HG03097 (cell line): ENCODE data around the gene LIPM.

Experiments
- ATAC-seq: cut with Tn5 transposase; IDR thresholded peaks from one replicate; pipeline ENCODE4 v1.9.1; 2021; ENCODE audit not compliant: unreplicated experiment, low FRiP score

Gene LIPM

GRCh38 chr10:88800152-88801125 lies 2.1 kb upstream of the LIPM start:
- no peak for ATAC-seq

DNA sequence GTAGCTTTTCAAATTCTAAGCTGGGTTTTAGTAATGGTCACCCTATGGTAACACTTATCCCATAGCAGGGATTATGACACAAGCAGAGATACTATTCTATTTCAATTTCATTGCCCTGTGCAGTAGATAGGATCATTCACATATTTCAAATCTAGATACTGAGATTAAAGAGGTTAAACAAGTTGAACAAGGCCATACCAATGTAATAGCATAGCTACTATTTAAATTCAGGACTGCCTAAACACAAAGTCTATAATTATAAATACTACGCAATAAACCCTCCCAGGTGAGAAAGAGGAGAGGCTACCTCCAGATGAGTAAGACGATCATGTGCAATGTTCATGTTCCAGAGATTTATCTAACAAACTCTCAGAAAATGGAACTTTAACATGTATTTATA lies 1.1 kb downstream of the LIPM start:
- ATAC-seq = no peak

- no peak for ATAC-seq
Observed at GRCh38 chr10:88804083-88804812, 1.7 kb downstream of the LIPM start.

DNA sequence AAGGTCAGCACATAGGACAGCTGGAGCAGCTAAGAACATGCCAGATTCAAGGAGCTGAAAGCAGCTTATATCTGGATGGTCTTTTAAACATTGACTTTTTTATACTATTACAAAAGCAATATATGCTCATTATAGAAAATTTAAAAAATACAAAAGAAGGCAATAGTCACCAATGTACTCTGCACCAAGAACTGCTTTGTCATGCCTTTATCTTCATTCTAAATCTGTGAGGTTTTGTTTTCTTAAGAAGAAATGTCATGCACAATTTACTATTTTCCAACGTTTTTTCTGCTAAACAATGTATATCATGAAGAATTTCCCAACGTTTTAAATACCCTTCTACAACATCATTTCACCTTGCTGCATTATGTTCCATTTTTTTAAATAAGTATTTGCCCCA lies 2.8 kb downstream of the LIPM start:
- no peak for ATAC-seq

DNA sequence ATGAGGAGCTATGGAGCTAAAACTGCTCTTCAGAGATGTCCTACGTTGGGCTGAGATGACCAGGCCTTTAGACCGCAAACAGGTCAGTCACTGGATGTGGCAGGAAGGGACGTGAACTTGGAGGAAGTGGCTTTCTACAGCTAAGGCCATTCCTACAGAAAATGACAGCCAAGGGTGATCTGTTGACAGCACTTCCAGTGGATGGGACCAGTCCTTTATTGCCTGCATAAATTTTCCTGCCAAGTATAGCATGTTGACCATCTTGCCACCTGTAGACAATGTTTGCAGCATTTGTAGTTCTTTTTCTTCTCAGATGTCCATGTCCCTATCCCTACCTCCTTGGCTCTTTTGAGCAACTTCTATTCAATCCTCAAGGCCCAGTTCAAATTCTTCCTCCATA lies 3.4 kb downstream of the LIPM start:
- ATAC-seq = no peak

DNA sequence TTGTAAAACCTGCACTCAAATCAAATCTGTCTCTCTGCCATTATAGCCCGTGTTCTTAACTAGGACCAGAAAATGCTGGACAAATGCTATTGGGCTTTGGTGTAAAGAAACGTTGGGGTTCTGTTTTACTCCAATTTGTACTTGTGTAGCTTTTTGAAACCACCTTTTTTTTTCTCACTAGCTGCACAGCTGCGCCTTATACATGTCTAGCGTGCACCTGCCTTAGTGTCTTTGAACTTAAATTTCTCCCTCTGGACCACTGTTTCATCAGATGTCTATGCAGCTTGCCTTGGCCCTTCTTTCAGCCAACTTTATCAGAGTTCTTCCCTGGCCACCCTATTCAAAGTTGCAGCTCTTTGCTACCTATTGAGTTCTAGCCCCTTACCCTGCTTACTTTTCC lies 7.1 kb downstream of the LIPM start:
- ATAC-seq = no peak

- ATAC-seq = no peak
Observed at GRCh38 chr10:88810196-88810961, 7.8 kb downstream of the LIPM start.

- no peak for ATAC-seq
Observed at GRCh38 chr10:88813200-88813599, 10.7 kb downstream of the LIPM start.

DNA sequence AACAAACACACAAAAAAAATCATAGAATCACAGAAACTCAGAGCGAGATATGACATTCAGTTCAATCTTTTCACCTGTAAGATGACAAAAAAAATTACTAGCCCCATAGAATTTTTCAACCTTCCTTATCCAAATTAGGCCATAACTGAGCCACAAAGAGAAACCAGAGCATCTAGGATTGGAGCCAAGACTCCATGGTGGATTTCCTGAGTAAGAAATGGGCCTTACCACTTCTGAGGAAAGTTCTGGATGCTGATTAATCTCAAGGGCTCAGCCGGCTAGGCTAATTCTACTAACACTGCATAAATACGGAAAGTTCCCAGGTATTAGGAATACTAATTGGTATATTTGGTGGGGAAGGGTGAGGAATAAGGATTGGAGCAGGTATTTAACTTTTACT lies 16.8 kb downstream of the LIPM start:
- ATAC-seq = no peak

GRCh38 chr10:88820748-88821401 lies 18.3 kb downstream of the LIPM start:
- ATAC-seq = no peak

GRCh38 chr10:88826388-88826787 lies 23.9 kb downstream of the LIPM start:
- ATAC-seq = no peak

DNA sequence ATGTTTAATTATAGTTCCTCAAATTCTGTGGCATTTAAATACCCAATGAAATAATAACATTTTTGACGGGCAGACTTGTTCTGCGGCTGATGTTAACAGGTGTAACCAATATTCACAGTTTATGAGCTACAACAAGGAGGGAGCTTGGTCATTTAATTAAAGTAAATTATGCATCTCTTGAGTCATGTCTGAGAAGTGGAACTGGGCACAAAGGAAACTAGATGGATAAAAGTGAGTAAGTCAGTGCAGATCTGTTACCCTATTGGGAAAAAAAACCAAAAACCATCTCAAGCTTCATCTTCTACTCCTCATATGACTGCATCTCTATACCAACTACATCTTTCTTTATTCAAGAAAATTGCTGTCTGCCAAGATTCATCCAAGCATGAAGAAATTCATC lies 25.1 kb downstream of the LIPM start:
- no peak for ATAC-seq

DNA sequence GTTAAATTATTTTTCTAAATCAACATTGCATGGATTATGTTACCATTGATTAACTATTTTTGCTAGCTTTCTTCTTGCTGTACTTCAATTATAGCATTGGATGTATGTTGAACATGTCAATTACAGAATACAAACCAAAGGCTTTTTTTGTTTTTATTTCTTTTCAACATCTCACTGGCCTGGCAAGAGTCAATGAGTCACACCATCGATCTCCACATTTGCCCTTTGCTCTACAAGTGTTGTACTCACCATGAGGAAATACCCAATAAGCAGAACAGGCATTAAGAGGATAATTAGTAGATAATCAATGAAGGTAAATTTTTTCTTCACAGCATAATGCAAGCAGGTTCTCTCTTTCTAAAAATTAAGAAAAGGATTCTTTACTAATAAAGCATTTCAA lies 25.8 kb downstream of the LIPM start:
- no peak for ATAC-seq

GRCh38 chr10:88830643-88831268 lies 28.2 kb downstream of the LIPM start:
- ATAC-seq = no peak

- ATAC-seq = no peak
Observed at GRCh38 chr10:88831709-88832108, 29.2 kb downstream of the LIPM start.

GRCh38 chr10:88832376-88832775 lies 29.8 kb downstream of the LIPM start:
- ATAC-seq = no peak

DNA sequence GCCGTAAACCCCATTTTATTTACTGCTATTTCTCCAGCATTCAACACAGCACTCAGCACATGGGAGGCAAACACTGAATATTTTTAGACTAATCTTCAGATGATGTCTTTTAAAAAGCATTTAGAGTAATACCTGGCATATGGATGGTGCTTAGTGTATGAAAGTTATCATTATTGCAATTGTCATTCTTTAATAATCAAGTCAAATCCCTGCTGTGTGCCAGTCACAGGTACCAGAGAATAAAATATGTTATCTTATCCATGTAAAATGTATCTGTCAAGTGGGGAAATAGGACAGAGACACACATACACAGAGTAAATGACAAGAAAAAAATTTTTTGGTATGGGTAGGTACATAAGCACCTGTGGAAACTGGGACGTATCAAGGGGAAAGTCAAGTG lies 30.6 kb downstream of the LIPM start:
- no peak for ATAC-seq

GRCh38 chr10:88833723-88834122 lies 31.2 kb downstream of the LIPM start:
- no peak for ATAC-seq

DNA sequence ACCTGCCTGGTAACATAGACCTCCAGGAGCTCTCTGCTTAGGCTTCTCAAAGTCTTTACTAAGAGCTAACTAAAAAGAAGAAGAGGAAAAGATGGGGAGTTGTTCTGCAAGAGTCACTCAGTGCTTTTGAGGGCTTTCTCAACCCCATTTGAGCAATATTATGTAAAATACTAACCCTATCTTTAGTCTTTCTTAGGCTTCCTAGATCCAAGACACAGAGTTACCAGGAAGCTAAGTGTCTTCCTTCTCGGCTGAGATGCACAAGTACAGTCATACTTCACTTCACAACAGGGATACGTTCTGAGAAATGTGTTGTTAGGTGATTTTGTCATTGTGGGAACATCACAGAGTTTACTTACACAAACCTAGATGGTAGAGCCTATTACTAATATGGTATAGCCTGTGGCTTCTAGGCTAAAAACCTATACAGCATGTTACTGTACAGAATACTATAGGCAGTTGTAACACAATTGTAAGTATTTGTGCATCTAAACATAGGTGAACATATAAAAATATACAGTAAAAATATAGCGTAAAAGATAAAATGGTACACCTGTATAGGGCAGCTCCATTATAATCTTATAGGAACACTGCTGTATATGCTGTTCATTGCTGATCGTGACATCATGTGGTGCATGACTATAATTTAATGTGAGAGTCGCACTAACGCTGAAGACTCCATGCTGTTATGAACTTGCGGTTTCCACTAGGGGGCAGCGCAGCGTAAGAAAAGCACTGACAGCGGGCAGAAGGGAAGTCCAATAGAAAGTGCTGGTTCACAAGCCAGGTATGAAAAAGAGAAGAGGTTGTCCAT lies 32.8 kb downstream of the LIPM start:
- ATAC-seq = peak; percentile 78
